ENCODE measurements around the gene DHX34. TPM values are rescaled to one million over a fixed set of nuclear protein-coding genes. Genes with fewer than 3 reads are reported as not detected.

Gene DHX34
- total and polyA plus RNA-seq, 7 donors = 7.5 to 30.6 (median 10.0) TPM

DNA sequence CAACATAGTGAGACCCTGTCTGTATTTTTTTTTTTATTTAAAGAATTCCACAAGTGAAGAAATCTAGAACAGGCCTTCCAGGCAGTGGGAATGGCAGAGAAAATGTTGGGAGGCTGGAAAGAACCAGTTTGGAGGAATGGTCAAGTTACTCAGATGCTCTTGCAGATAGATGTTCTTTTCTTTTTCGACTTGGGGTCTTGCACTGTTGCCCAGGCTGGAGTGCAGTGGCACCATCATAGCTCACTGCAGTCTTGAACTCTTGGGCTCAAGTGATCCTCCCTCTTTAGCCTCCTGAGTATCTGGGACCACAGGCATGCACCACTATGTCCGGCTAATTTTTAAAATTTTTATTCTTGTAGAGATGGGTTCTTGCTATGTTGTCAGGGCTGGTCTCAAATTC is 38.8 kb upstream of the DHX34 start:
- TF ChIP-seq, protein P1, sequence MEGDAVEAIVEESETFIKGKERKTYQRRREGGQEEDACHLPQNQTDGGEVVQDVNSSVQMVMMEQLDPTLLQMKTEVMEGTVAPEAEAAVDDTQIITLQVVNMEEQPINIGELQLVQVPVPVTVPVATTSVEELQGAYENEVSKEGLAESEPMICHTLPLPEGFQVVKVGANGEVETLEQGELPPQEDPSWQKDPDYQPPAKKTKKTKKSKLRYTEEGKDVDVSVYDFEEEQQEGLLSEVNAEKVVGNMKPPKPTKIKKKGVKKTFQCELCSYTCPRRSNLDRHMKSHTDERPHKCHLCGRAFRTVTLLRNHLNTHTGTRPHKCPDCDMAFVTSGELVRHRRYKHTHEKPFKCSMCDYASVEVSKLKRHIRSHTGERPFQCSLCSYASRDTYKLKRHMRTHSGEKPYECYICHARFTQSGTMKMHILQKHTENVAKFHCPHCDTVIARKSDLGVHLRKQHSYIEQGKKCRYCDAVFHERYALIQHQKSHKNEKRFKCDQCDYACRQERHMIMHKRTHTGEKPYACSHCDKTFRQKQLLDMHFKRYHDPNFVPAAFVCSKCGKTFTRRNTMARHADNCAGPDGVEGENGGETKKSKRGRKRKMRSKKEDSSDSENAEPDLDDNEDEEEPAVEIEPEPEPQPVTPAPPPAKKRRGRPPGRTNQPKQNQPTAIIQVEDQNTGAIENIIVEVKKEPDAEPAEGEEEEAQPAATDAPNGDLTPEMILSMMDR (IDR thresholded peaks at IDR 0.05) = no peak
- DNase-seq (no peak), ATAC-seq (no peak)
- Histone ChIP-seq H3K27me3 (ENCODE audit: insufficient read depth in 3 of 3, low read length in 2 of 3) (peaks cover 0 to 31% (median 0%) of the 10 kb centered on the region in 3 donors), H3K4me3 (peak overlapping the region; percentile 33), H3K9me3 (no peaks in the 10 kb centered on the region), H3K4me1 (no peaks in the 10 kb centered on the region), H3K27ac (no peak overlapping the region), H3K36me3 (ENCODE audit: insufficient read depth in 1 of 2, low read depth in 1 of 2) (no peaks in the 10 kb centered on the region)
- intact Hi-C loops (cut with DNase I) = no loop called here
- 85 to 97% (median 94%) methylated on average over 2 of the region's 2 CpGs for WGBS, 3 donors

GRCh38 chr19:47310819-47311218 is 38.3 kb upstream of the DHX34 start:
- TF ChIP-seq, protein P1 (IDR thresholded peaks at IDR 0.05) = no peak
- H3K36me3 ChIP-seq (ENCODE audit: insufficient read depth in 1 of 2, low read depth in 1 of 2) = no peaks in the 10 kb centered on the region
- no peak for DNase-seq
- no peak for ATAC-seq
- no peaks in the 10 kb centered on the region for H3K4me1 ChIP-seq
- intact Hi-C loops (cut with DNase I) = no loop called here
- 7 to 13% (median 9%) methylated on average over 5 of the region's 5 CpGs for WGBS, 3 donors
- no peaks in the 10 kb centered on the region for H3K9me3 ChIP-seq
- H3K27me3 ChIP-seq (ENCODE audit: insufficient read depth in 3 of 3, low read length in 2 of 3) = peaks cover 0 to 31% (median 0%) of the 10 kb centered on the region in 3 donors
- peak overlapping the region; percentile 33 for H3K4me3 ChIP-seq
- H3K27ac ChIP-seq = no peak overlapping the region

- H3K27ac ChIP-seq = no peak overlapping the region
- no peaks in the 10 kb centered on the region for H3K36me3 ChIP-seq (ENCODE audit: insufficient read depth in 1 of 2, low read depth in 1 of 2)
- DNase-seq (no peak), ATAC-seq (no peak)
- no peaks in the 10 kb centered on the region for H3K4me1 ChIP-seq
- TF ChIP-seq, protein P1 (IDR thresholded peaks at IDR 0.05) = no peak
- WGBS, 3 donors = 90 to 96% (median 90%) methylated on average over 5 of the region's 5 CpGs
- intact Hi-C loops (cut with DNase I) = no loop called here
- no peak overlapping the region for H3K4me3 ChIP-seq
- no peaks in the 10 kb centered on the region for H3K9me3 ChIP-seq
- peaks cover 0 to 37% (median 1%) of the 10 kb centered on the region in 3 donors for H3K27me3 ChIP-seq (ENCODE audit: insufficient read depth in 3 of 3, low read length in 2 of 3)
Observed at GRCh38 chr19:47312366-47313006, 36.6 kb upstream of the DHX34 start.

GRCh38 chr19:47313754-47314295 is 35.3 kb upstream of the DHX34 start:
- ATAC-seq (no peak), DNase-seq (no peak)
- Histone ChIP-seq H3K36me3 (ENCODE audit: insufficient read depth in 1 of 2, low read depth in 1 of 2) (no peaks in the 10 kb centered on the region), H3K27ac (no peak overlapping the region), H3K9me3 (no peaks in the 10 kb centered on the region), H3K27me3 (ENCODE audit: insufficient read depth in 3 of 3, low read length in 2 of 3) (peaks cover 0 to 37% (median 2%) of the 10 kb centered on the region in 3 donors), H3K4me1 (no peaks in the 10 kb centered on the region), H3K4me3 (no peak overlapping the region)
- TF ChIP-seq, protein P1 (IDR thresholded peaks at IDR 0.05) = no peak
- 75 to 82% (median 77%) methylated on average over 10 of the region's 10 CpGs for WGBS, 3 donors
- intact Hi-C loops (cut with DNase I) = no loop called here
